HG03342 (cell line): Measurements from ENCODE around the gene SHROOM2.
"Not testable (repeated sequence)": the region's sequence is repeated elsewhere in the genome, so short reads cannot be mapped to it uniquely, and the experiment has no call there.

Experiments used
- ATAC-seq: cut with Tn5 transposase; IDR thresholded peaks from one replicate; pipeline ENCODE4 v1.9.1; 2021; ENCODE audit warnings: mild to moderate bottlenecking, moderate library complexity; ENCODE audit not compliant: unreplicated experiment

SHROOM2 gene, protein sequence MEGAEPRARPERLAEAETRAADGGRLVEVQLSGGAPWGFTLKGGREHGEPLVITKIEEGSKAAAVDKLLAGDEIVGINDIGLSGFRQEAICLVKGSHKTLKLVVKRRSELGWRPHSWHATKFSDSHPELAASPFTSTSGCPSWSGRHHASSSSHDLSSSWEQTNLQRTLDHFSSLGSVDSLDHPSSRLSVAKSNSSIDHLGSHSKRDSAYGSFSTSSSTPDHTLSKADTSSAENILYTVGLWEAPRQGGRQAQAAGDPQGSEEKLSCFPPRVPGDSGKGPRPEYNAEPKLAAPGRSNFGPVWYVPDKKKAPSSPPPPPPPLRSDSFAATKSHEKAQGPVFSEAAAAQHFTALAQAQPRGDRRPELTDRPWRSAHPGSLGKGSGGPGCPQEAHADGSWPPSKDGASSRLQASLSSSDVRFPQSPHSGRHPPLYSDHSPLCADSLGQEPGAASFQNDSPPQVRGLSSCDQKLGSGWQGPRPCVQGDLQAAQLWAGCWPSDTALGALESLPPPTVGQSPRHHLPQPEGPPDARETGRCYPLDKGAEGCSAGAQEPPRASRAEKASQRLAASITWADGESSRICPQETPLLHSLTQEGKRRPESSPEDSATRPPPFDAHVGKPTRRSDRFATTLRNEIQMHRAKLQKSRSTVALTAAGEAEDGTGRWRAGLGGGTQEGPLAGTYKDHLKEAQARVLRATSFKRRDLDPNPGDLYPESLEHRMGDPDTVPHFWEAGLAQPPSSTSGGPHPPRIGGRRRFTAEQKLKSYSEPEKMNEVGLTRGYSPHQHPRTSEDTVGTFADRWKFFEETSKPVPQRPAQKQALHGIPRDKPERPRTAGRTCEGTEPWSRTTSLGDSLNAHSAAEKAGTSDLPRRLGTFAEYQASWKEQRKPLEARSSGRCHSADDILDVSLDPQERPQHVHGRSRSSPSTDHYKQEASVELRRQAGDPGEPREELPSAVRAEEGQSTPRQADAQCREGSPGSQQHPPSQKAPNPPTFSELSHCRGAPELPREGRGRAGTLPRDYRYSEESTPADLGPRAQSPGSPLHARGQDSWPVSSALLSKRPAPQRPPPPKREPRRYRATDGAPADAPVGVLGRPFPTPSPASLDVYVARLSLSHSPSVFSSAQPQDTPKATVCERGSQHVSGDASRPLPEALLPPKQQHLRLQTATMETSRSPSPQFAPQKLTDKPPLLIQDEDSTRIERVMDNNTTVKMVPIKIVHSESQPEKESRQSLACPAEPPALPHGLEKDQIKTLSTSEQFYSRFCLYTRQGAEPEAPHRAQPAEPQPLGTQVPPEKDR (N-terminal part only)

DNA sequence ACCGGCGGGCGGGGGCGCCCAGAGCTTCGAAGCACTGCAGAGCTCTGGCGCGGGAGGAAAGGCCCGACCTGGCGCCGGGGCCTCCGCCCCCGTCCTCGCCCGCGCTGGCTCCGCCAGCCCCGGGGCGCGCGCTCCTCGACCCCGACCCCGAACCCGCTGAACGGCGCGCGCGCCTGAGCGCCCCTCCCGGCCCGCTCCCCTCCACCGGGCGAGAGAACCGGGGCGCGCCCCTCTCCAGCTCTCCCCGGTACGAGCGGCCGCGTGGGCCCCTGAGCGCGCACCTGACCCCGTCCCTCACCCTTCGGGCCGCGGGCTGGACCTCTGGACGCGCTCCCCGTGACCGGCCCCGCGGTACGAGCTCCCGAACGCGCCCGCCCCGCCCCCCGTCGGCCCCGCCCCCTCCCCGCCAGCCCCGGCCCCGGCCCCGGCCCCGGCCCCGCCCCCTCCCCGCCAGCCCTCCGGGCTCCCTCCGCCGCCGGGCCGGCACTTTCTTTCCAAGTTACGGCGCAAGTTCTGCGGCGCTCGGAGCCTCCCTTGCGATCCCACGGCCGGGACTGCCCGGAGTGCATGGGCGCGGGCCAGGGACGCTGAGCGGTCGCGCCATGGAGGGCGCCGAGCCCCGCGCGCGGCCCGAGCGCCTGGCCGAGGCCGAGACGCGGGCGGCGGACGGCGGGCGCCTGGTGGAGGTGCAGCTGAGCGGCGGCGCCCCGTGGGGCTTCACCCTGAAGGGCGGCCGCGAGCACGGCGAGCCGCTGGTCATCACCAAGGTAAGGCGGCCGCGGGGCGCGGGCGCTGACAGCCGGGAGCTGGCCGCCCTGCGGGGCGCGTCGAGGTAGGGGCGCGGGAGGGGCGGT lies at the start of gene SHROOM2:
SHROOM2 (plus strand) TSS at position 486 of the 854 bp plus-strand sequence; CDS start at position 603, 117 bp downstream.
- no peak for ATAC-seq

DNA sequence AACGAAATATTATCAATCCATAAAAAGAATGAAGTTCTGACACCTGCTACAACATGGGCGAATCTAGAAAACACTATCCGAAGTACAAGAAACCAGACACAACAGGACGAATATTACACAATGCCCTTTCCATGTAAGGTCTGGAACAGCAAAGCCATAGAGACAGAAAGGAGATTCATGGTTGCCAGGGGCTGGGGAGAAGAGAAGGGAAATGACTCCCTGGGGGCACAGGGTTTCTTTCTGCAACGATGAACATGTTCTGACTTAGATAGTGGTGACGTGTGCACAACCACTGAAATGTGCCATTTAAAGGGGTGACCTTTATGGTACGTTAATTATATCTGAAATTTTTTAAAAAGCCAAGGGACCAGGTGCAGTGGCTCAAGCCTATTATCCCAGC lies 48.9 kb upstream of the SHROOM2 start:
- no peak for ATAC-seq

DNA sequence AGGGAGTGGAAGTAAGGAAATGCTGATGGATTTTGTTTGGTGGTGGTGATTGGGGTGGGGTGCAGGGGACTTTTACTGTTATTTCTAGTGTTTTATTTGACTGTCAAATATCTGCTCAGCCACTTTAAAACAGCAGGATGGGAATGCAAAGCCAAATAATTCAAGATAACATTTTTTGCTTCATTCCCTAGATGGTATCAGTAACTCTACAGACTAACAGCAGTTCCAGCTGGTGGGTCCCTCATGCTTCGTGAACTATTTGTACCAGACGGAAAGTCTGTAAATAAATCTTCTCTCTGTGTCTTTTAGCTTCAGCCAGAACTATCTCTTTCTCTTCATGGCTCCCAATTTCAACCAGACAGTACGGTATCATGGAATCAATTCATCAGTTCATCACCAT lies 48.1 kb upstream of the SHROOM2 start:
- ATAC-seq, result no peak

DNA sequence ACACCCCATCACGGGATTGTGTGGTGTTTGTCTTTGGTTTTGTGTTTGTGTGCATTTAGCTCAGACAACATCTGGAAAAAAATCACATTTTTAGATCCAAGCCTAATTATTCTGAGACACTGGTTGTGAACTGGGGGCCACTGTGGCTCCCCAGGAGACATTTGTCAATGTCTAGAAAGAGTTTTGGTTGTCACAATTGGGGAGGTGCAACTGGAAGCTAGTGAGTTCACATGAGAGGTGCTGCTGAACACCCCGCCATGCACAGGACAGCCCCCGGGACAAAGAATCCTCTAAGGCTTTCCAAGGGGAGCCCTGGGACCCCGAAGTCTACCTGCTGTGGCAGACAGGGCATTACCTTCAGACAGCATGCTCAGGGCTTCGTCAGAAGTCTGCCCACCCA lies 47.1 kb upstream of the SHROOM2 start:
- ATAC-seq, result no peak

DNA sequence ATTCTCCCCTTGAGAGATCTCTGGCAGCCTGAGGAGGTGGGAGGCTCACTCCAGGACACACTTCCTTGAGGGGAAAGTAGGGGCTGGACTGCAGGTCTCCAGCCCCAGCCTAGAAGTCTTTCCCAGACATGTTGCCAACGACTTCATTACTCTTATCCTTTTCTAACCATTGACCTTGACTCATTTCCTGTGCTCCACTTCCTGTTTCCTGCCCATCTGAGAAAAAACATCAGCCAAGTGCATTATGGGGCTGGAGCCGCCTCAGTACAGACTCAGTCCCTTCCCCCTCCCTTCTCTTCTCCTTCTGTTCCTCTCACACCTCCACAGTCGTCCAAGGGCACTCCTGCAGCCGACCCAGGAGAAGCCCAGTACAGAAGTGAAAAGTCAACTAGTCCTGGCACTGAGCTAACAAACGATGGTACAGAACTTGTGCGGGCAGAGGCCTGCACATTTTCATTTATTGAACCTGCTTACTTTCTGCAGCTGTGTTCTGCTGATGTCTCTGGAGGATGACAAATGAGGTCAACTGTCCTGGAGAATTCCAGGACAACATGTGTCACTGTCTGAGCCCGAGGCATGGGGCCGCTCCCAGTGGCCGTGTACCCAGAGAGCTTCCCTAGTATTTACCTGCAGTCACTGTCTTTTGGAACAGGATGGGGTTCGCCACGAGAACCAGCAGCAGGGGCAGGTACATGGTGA lies 40.7 kb upstream of the SHROOM2 start:
- no peak for ATAC-seq

DNA sequence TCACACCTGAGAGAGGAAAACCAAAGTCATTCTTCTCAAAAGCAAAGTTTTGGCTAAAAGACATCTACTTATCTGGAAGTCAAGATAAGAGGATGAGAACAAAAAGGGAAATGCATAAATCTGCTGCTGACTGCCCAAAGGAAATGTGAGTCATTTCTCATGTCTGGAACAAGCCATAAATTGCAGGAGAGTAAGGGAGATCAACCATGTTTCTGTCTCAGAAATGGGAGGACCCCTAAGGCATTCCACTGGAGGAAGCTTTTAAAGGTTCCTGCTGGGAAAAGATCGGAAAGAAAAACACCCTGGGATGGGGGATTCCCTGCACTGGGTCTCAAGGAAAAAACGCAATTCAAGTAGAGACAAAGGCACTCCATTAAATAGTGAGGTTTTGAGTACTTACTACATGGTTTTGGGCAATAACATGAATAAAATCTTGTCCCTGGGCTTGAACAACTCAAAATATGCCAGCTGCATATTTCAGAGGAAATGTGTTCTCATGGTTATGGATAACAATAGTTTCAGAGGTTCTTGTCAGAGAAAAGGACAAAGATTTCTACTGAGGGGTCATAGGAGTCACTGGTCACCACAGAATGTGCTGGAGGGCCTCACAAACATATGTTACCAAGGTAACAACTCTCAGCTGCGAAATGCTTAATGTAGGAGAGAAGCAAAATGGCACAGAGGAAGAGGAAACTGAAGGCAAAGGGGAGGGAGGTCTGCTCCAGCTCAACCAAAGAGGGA lies 39.9 kb upstream of the SHROOM2 start:
- no peak for ATAC-seq

DNA sequence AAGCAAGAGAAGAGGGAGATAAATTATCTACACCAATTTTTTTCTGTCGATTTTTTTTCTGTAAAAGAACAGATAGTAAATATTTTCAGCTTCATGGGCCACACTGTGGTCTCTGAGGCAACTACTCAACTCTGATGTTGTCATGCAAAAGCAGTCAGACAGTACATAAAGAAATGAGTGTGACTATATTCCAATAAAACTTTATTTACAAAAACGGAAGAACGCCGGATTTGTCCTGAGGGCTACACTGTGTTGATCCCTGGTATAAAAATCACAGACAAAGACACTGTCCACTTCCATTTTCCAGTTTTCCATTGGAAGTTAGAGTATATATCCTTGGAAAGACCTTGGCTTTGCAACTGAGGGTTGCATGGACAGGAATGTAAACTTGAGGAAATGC lies 38.6 kb upstream of the SHROOM2 start:
- no peak for ATAC-seq

DNA sequence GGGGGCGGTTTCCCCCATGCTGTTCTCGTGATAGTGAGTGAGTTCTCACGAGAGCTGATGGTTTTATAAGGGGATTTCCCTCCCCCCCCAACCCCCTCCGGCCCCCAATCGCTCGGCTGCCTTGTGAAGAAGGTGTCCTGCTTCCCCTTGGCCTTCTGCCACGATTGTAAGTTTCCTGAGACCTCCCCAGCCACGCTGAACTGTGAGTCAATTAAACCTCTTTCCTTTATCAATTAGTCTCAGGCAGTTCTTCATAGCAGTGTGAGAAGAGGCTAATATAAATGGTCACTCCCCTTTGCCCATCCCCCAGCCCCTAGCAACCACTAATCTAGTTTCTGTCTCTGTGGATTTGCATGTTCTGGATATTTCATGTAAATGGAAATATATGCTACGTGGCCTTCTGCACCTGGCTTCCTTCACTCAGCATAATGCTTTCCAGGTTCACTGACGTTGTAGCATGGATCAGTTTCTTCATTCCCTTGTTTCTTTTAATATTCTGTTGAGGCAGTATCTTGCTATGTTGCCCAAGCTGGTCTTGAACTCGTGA lies 37.0 kb upstream of the SHROOM2 start:
- ATAC-seq, result no peak

DNA sequence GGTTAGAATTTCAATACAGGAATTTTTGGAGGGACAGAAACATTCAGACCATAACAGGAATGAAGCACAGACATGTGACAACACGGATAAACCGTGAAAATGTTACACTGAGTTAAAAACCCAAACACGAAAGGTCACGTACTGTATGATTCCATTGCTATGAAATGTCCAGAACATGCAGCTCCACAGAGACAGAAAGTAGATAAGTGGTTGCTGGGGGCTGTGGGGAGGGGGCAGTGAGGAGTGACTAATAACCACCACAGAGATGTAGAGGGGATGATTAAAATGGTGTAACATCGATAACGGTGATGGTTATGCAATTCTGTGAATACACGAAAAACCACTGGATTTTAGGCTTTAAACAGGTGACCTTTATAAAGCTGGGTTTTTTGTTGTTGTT lies 28.9 kb upstream of the SHROOM2 start:
- ATAC-seq, result no peak

DNA sequence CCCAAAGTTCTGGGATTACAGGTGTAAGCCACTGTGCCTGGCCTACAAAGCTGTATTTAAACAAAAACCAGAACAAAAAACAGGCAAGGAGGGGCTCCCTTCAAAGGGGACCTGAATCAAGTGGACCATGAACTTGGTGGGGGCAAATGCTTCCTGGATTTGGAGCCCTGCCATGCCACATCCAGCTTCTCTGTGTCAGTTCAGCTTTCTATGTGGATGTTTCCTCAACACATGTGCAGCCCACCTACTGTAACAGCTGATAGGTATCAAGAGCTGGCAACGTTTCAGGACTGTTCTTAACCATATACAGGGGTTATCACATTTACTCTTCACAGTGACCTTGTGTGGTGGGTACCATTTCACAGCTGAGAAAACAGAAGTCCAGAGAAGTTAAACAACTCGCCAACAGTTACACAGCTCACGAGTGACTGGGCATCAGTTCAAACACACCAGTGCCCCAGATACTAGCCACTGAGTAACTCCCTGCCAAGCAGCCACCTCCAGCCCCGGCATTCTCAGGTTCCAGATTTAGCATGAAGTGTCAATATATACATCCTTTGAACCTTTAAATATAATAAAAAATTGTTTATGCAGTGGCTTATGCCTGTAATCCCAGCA lies 28.1 kb upstream of the SHROOM2 start:
- ATAC-seq, result no peak

DNA sequence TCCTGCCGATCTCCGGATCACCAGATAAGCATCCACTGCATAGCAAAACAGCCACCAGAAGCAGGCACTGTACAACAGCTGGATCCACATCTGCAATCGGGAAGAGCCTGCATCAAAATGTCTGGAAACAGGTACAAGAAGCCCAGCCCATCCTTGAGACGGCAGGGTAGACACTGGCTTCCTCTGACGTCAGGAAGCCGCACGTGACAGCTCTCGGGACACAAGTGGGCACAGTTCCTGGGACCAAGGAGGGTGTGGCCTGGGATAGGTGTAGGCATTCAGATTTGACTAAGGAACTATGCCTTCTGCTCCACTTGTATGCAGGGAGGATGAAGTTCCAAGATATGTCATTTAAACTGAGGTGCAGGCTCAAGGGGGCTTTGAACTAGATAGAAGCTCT lies 26.9 kb upstream of the SHROOM2 start:
- ATAC-seq, result no peak

DNA sequence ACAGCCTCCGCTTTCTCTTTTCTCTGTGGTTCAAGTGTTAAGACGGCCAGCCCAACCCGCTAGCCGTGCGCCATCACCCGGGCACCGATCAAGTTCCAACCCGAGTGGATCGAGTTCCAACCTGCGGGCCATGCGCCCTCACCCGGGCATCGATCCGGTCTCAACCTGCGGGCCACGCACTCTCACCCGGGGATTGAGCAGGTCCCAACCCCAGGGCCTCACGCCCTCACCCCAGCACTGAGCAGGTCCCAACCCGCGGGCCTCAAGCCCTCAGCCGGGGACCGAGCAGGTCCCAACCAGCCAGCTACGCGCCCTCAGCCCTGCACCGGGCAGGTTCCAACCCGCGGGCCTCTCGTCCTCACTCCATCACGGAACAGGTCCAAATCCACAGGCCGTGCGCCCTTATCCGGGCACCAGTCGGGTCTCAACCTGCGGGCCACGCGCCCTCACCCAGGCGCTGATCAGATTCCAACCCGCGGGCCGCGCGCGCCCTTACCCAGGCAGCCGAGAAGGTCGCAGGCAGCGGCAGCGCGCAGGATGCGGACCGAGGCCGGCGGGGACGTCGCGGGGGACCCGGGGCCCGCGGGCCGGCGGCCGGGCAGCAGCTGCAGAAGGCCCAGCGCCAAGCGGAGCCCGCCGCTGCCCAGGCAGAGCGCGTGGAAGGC lies 21.0 kb upstream of the SHROOM2 start:
- no peak for ATAC-seq

DNA sequence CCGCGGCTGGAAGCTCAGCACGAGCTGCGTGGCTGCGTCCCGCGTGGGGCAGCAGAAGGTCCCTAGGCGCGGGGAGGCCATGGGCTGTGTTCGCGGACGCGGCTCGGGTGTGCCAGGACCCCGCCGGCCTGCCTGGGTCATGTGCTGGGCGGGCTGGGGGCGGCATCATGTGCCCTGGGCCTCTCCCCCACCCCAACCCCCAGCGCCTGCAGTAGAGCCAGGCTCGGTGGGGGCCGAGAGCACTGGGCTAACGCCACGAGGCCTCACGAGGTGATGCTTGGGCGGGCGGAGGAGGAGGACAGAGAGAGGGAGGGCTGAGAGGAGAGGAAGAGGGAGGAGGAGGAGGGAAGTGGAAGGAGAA lies 20.5 kb upstream of the SHROOM2 start, which contains the start of gene GPR143:
GPR143 (minus strand) TSS at position 111 of the 361 bp plus-strand sequence; CDS start at position 81, 30 bp downstream.
- no peak for ATAC-seq

DNA sequence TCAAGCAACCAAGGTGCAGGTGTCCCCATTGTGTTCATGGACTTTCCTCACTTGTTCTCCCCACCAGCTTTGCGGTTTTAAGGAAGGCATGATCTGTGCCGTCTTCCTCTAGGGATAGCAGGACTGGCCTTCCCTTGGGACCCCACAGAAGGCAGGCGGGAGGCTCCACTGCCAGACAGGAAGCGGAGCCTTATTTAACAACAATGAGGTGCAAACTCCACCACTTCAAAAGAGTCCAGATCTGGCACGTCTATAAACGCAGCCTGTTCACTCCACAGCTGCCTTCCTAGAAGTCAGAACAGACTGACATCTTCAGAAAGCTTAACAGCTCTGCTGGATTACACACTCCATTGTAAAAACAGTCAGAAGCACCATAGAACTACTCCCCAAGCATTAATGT lies 18.9 kb upstream of the SHROOM2 start:
- ATAC-seq, result no peak

DNA sequence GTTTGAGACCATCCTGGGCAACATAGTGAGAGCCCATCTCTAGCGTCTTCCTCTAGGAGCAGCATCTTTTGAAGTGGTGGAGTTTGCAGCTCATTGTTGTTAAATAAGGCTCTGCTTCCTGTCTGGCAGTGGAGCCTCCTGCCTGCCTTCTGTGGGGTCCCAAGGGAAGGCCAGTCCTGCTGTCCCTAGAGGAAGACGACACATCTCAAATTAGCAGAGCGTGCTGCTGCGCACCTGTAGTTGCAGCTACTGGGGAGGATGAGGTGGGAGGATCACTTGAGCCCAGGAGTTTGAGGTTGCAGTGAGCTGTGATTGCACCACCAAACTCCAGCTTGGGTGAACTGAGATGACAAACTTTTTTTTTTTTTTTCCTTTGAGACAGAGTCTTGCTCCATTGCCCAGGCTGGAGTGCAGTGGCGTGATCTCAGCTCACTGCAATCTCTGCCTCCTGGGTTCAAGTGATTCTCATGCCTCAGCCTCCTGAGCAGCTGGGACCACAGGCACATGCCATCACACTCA lies 17.8 kb upstream of the SHROOM2 start:
- ATAC-seq, result not testable (repeated sequence)

DNA sequence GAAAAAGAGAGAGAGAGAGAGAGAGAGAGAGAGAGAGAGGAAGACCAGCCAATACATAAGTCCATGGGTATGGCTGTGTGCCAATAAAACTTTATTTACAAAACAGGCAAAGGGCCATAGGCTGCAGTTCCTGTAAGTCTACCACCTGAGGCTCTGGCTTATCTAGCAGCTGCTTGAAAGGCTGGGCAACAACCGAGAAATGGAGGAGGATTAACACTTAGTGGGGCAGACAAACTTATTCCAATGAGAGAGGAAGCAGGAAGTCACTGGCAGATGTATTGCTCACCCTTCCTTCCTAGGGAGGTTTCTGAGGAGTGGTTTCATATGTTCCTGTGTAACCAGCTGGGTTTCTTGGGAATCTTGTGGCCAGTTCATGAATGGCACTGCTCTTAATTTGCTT lies 15.9 kb upstream of the SHROOM2 start:
- ATAC-seq, result no peak

DNA sequence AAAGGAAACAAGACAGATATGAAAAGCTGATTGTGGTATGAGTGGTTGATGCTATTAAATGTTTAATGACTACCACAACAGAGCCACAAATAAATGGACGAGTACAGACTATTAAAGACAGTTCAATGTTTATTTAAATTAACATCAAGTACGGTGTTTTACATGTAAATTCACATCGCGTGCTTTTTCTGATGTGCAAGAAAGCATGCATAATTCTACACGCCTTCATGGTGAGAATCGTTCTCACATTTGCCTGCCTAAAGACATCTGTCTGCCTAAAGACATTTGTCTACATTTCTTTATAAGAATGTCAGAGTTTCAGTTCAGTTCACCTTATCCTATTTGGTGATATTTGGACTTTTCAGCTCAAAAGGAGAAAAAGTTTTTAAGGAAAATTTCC lies 13.3 kb upstream of the SHROOM2 start:
- no peak for ATAC-seq
